AG09319 (cell line): ENCODE measurements around the gene TCERG1L.

Experiments used
- DNase-seq: peaks from one replicate; pipeline ENCODE4 v3.0.0-alpha.2; 2010; ENCODE audit warnings: low read depth; ENCODE audit errors: extremely low read depth
- TF ChIP-seq, protein P1 (sequence below): IDR thresholded peaks from 2 replicates; pipeline ENCODE4 v1.5.1; 2011; ENCODE audit warnings: low read depth, mild to moderate bottlenecking, inconsistent platforms, low read length, moderate library complexity

The TCERG1L gene

GRCh38 chr10:131352765-131353290 lies 41.3 kb upstream of the TCERG1L start:
- TF ChIP-seq, protein P1, sequence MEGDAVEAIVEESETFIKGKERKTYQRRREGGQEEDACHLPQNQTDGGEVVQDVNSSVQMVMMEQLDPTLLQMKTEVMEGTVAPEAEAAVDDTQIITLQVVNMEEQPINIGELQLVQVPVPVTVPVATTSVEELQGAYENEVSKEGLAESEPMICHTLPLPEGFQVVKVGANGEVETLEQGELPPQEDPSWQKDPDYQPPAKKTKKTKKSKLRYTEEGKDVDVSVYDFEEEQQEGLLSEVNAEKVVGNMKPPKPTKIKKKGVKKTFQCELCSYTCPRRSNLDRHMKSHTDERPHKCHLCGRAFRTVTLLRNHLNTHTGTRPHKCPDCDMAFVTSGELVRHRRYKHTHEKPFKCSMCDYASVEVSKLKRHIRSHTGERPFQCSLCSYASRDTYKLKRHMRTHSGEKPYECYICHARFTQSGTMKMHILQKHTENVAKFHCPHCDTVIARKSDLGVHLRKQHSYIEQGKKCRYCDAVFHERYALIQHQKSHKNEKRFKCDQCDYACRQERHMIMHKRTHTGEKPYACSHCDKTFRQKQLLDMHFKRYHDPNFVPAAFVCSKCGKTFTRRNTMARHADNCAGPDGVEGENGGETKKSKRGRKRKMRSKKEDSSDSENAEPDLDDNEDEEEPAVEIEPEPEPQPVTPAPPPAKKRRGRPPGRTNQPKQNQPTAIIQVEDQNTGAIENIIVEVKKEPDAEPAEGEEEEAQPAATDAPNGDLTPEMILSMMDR: no peak
- DNase-seq: no peak

DNA sequence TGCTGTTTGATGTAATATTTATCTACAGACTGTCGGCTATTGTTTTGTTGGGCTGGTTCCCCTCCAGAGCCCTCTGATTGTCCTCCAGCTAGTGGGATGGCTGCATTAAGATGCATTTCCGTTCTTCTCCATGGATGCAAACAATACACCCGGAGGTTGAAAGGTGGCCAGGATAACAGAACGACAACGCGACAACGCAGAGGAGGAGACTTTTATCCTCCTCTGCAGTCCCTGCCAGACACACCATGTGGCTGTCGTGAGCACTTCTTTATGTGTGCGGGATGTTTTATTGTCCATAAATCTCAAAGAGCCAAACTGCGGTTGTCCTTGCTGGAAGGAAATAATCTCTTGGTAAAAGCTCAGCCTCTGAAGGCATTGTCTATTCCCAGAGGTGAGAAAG lies 39.1 kb upstream of the TCERG1L start:
- TF ChIP-seq, protein P1: no peak

GRCh38 chr10:131350245-131350644 lies 38.7 kb upstream of the TCERG1L start:
- TF ChIP-seq, protein P1: no peak
- DNase-seq: no peak

More for the DNA sequence above, 39.1 kb upstream of the TCERG1L start:
- no peak for DNase-seq

GRCh38 chr10:131346456-131346855 lies 34.9 kb upstream of the TCERG1L start:
- TF ChIP-seq, protein P1: no peak
- DNase-seq: no peak

DNA sequence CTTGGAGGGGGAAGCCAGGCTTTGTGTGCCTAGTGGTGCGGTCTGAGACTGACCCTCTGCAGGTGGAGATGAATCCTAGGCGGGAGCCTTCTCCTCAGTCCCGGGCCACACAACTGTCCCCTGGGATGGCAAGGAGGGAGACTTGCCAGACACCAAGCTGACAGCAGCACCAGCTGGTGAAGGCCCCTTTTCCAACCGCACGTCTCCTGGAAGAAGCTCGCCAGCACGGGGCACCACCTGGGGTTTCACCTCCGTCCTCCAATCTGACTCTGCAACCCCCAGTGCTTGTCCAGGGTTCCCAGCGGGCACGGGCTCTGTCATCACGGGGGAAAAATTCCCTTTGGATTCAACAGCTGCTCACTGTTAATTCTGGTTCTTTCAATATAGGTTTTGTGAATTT lies 34.2 kb upstream of the TCERG1L start:
- DNase-seq: no peak
- TF ChIP-seq, protein P1: no peak

GRCh38 chr10:131344747-131345146 lies 33.2 kb upstream of the TCERG1L start:
- TF ChIP-seq, protein P1: no peak
- no peak for DNase-seq

DNA sequence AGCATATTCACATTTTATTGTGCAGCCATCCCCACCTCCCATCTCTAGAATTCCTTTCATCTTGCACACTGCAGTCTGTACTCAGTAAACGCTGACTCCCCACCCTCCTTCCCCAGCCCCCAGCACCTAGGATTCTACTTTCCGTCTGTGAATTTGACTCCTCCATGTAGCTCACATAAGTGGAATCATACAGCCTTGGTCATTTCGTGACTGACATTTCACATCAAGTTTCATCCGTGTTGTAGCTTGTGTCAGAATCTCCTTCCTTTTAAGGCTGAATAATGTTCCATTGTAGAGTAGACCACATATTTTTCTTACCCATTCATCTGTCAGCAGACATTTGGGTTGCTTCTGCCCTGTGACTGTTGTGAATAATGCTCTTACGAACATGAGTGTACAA lies 26.2 kb upstream of the TCERG1L start:
- DNase-seq: no peak

More for the DNA sequence above, 26.2 kb upstream of the TCERG1L start:
- TF ChIP-seq, protein P1: no peak
